GM19395 (cell line): ENCODE data around the gene KDM4C.

Experiments
- ATAC-seq: cut with Tn5 transposase; IDR thresholded peaks from one replicate; pipeline ENCODE4 v1.9.1; 2021; ENCODE audit warnings: mild to moderate bottlenecking, moderate library complexity; ENCODE audit not compliant: unreplicated experiment

Gene KDM4C

DNA sequence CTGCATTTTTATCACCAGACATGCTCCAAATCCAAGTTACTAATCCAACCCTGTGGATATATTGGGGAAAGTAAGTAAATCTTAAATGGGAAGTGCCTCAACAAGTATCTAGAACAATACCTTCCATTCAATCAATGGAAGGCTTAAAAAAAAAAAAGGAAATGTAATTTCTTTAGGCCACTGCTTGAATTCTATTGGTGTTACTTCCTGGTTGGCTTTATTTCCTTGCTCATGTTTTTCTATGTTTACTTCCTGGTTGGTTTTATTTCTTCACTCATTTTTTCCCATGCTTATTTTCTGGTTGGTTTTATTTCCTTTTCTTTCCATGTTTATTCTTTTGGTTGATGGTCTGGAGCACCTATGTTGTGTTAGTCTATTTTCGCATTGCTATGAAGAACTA lies 363.9 kb downstream of the KDM4C start:
- ATAC-seq = no peak

DNA sequence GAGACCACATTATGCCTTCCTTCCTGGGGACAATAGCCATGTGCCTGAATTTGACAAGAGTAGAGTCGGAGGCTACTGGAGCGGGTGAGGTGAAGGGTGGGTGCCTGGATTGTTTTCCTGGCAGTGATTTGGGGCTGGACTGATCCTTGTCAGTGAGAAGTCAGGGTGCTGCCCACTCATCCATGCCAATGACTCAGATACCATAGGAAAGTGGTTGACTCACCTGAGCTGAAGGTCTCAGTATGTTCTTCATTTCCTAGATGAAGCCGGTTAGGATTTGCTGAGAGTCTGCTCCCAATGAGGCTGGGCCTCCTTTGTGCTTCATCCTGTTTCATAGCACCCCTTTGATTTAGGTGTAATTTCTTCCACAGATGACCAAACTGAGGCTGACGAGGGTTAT lies 366.0 kb downstream of the KDM4C start:
- ATAC-seq = no peak

DNA sequence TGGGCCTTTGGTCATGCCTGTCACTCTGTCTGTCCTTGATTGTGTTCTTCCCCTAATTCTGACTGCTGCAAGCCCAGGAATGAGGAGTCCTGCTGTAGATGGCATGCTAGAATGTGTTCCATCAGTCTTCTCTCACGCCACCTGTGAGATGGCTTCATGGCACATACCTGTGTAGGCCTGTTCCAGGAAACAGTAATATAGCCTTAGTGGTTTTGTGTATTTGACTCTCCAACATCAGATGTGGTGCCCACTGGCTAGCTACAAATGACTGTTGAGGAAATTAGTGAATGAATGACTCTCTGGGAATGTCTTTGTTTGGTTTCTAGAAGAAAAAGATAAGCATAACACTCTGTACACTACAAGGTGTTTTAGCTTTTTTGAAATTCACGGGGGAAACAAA lies 367.5 kb downstream of the KDM4C start:
- ATAC-seq = no peak

DNA sequence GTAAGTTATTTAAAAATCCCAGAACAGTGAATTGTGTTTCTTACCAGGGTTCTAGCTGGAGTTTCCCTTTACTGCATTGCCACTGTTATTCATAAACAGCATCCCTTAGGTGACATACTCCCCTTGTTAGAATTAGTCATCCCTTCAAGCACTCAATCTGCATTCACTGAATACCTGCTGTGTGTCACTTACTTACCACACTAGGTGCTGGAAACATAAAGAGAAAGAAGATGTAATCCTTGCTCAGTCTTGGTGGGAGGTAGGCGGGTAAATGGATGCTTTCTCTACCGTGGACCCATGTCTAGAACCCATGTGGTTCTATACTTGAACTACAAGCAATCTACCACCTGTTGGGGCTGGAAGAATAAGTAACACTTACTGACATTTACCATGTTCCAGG lies 371.6 kb downstream of the KDM4C start:
- ATAC-seq = no peak

DNA sequence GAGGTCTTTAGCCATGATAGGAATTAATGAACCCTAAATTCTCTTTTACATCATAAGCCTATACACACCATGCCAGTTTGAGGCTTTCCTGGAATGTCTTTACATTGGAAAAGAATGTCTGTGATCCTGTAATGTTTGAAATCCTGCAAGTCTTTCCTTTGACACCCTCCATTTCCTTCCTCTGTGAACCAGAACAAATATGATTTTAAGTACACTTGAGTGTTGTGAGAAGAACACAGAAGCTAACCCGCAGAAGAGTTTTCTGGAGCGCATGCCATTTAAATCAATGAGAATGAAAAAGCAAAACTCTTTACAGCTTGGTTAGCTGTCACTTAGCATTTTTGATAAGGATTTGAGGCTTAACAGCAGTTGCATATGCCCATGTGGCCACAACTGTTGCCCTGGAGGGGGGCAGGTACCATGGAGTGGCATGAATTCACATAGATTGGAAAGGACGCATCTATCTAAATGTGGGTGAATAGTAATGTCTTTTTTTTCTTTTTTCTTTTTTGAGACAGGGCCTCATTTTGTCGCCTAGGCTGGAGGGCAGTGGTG lies 372.6 kb downstream of the KDM4C start:
- ATAC-seq = no peak

DNA sequence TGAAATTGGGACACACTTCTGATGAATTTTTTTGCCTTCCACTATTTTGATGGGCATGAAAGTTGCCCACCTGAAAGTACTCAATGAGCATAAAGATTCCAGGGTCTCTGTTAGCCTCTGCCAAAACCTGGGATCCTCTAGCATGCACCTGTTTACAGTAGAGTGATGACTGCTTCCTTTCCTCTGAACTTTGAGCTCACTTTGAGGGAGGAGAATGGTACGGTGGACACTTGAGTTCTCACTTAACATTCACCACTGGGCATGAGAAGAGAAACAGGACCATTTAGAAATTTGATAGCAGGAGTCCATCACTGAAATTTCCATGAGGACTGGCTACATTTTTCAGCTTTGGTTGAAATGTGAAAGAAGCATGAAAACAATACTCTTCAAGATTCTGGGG lies 374.8 kb downstream of the KDM4C start:
- no peak for ATAC-seq

DNA sequence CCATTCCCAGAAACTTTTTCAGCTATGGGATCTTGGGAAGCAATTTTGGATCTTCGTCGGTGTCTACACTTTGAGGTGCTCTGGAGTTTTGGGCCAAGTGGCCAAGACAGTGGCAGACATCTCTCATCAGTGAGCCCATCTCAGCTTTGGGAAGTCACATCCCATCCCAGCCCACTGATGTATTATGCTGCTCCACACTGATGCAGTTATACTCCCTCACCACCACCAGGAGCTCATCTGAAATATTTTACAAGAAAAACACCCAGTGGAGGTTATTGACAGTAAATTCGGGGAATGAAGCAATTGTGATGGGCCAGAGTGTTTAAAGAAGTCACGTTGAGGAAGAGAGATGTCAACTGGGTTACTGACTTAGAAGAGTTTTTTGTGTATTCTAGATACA lies 378.0 kb downstream of the KDM4C start:
- ATAC-seq = no peak

DNA sequence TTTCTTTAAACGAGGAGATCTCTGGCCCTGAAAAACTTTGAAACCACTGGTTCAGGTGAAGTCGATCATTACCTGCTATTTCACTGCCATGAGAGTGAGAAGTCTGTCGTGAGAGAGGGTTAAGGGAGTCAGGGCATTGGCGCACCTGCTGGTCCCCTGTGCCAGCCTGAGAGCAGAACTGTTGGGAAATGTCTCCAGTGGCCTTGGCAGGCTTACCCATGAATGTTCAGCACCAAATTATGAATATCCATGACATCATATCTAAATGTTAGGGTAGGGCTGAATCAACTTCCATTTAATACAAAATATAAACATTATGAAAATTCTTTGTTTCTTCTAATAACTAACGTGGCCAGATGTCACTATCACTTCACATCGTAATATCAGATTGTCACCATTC lies 379.3 kb downstream of the KDM4C start:
- ATAC-seq = no peak

DNA sequence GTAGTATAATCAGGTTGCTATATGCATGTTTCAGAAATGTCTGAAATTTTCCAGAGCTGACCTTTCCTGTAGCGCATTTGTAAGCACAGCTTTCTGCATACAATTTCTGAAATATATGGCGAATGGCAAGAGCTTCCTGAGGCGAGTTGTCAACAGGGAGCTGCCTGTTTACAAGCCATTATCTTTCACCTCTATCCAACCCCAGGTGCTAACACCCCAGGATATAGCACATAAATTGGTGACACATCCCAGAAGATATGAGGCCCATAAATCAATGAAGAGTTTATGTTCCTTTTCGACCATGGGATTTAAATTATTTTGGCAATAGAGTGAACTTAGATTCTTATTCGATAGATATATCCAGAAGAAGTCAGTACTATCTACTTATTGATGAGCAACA lies 379.8 kb downstream of the KDM4C start:
- no peak for ATAC-seq

DNA sequence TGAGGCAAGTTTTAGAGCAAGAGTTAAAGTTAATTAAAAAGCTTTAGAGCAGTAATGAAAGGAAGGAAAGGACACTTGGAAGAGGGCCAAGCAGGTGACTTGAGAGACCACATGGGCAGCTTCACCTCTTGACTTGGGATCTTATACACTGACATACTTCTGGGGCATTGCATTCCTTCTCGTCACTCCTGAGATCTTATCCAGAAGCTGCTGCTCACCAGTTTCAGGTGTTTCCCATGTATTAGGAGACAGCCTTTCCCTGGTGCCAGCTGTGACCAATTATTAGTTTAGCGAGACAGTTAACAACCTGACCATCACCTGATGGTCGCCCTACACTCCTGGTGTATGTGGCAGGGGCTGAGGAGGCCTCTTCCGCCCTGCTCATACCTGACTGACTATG lies 382.1 kb downstream of the KDM4C start:
- no peak for ATAC-seq

DNA sequence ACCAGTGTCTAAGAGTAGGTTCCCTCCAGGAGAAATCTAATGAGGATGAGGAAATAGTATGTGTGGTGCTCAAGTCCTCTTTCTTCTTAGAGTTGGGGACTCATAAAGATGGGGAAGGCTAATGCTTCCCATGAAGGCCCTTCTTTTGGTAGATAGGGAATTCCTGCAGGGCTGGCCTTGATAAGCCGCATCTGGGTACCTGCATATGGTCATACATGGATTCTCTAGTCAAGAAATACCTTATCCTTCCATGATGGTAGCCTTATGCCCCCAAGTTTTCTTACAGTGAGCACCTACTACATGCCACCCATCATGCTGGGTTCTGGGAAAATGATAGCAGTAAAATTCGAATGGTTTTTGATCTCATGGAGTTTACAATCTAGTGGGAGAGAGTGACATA lies 382.6 kb downstream of the KDM4C start:
- no peak for ATAC-seq

DNA sequence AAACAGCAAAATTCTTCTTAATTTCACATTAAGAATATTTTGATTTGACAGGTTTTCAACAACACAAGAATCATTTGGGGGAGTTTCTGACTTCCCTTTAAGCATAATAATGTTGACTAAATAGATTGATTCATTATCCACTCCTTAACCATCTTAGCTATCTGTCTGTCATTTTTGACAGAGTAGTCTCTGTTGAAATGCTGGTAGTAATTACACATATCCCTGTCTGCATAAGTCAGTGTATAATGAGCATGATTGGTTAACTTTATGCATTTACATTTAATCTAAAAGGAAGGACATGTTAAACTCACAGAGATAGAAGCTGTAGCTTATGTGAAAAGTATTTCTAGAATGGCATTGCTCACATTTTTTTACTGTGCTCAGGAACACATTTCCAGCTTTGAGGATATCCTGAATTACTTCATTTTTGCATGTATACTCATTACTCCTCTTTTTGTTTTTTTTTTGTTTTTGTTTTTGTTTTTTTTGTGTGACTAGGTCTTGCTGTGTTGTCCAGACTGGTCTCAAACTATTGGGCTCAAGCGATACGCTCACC lies 385.9 kb downstream of the KDM4C start:
- no peak for ATAC-seq

DNA sequence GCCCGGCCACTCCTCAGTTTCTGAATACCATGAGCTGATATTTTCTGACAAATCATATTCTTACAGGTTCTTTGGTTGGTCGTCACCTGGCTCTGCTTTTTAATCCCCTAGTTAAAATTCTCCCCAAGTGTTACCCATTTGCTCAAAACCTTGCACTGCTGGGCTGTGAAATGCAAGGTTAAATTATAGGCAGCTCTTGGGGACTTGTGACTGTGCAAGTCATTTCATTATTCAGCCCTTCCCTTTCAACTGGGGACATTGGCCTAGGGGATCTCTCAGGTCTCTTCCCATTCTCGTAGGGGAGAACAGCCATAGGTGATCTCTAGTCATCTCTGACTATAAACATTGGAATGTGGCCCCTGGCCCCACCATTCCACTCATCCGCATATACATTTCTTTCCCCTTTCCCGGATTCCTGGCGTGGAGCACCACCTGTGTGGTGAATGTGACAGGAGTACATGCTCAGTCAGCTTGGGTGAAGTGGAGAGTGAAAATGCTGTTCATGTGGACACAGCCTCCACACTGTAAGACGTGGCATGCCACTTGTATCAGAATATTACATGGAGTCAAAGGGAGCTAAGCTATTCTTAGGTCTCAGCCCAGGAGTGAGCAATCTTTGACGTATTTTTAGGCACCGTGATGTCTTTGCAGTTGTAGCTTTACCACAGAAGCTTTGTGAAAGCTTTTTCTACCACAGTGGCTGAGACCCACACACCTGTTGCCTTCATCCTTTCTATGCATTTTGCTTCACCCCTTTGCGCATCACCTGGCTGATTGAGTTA lies 386.7 kb downstream of the KDM4C start:
- no peak for ATAC-seq

DNA sequence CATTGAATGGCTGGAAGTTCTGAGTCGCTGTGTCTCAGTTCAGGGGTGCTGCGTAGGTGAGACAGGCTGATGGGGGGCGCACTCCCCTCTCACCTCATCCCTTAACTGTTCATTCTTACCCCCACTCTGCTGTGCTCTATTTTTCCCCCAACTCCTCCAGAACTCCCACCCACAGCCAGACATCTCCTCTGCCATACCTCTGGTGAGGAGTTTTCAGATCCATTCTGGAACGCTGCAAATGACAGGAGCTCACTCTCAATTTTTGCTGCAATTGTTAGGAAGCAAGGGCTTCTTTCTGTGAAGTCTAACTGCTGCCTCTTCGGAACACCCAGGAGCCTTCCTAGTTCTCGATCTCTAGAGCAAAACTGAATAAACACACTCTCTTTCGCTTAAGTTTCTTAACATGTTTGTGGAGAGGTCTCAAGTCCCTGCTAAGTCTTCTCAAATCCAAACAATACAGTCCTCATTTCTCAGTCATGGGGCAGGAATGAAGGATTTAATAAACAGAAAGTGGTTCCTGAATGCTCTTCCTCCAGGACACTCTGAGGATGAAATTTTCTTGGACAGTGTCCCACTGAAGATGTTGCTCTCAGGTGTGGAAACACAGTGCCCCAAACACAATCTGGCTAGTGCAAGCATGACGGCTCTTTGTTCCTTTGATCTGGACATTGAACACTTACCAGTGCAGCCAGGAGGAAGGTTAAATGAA lies 387.7 kb downstream of the KDM4C start:
- no peak for ATAC-seq

DNA sequence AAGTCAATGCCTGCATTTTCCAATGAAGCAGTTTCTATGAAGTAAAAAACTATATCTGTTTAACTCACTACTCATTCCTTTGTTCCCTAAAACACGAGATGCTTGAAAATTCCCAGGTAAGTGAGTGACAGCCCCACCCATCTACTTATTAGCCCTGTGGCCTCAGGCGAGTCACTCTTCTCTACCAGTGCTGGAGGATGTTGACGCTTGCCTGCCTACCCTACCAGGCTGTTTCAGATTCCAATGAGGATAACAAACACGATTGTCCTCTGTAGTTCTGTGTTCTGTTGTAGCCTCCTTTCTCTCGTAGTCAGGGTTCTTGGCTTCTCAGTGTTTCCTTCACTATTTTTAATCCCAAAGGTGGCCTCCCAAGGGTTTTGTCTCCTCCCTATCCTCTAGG lies 388.8 kb downstream of the KDM4C start:
- no peak for ATAC-seq

DNA sequence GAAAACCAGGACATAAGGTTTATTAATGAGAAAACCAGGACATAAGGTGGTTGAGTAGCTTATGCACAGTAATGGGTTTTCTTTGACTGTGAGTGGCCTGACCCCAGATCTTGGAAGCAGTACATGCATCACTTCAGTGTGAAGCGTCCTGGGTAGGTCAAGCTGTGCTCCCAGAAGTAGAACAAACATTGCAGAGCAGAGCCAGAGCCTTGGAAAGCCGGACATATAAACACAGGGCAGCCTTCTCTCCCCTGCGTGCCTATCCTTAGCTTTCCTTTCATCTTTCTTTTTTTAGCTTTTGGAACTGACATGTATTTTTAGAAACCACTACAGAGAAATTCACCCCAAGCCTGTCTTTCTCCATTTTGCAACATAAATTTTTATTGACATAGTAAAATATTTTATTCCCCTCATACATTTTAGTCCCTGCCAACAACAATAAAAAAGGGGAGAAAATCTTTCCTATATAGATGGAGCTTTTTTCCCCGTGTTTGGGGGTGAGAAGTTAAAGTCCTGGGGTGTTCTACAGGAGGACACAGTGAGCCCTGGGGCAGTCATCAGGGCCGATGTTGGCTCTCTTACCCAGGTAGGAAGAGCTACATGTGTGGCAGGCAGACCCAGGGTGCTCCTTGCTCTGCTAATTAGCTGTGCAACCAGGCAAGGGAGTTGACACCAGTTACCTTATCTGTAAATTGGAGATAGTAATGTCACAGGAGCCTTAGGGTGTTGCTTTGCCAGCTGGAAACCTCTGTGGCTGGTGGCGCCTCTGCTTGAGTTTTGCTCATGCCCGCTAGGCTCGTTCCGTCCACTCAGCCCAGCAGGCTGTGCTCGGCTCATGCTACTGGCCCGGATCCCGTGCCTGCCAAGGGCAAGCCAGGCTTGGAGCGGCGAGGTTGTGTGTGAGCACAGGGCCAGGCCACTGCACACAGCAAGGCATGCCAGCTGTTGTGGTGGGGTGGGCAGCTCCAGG lies 389.6 kb downstream of the KDM4C start:
- no peak for ATAC-seq

DNA sequence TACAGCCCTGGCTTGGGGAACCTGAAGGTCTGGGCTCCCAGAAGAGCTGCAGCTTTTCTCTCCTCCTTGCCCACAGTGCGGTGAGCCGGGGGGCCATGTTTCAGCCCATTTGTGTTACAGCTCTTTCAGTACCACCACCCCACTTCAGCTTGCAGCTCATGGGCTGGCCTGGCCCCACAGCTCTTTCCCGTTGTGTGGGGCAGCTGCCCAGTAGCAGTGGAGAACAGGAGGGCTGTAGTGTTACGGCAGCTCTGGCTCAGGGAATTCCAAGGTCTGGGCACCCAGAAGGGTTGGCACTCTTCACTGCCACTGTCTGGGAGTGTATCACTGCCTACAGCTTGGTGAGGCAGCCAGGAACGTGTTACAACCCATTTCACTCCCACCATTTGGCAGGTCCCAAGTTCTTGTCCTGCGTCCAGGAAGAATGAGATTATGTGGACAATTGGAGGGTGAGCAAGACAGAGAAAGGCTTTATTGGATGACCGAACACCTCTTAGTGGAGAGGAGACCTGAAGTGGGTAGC lies 390.5 kb downstream of the KDM4C start:
- ATAC-seq = no peak

DNA sequence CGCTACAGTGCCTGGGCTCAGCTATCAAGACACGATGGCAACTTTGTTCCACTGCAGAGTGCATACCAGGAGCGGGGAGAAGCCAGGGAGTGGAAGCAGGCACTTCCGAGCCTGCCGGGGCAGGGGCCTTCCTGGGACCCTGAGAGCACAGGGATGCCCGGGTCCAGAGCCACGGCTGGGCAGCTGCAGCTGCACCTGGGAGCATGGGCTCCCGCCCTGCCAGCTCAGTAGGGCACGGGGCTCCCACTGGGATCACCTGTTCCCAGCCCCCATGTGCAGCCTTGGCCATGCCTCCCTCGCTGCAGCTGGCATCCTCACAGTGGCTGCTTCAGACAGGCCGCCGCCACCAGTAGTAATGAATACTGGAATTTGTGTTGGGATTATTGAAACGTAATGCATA lies 391.5 kb downstream of the KDM4C start:
- no peak for ATAC-seq

DNA sequence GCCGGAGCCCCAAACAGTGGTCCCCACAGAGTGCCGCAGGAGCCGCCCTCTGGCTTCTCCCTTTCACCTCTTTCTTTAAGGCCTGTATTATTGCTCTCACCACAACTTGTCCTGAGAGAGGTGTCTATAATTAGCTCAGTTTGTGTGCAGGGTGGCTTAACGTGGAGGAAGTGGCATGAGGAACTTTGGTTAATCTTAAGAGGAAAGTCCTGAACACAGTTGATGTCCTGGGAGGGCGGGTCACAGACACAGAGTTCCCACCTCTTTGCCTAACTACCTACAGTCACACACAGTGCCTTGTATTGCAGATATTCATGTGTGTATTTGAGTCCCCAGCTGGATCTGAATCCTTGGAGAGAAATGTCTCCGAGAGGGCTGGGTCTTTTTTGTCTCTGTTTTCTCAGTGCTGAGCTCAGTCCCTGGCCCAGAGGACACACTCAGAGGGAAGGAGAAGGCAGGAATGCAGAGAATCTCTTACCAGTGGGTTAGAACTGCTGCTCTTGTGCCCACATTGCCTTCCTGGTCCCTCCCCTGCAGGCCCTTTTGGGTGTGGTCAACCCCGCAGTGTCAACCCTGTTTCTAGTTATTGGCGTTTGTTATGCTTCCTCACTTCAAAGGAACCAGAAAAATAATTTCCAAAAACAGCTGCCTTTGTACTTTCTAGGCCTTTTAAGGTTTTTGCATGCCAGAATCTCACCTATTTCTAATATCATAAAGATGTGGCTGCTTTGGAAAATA lies 392.5 kb downstream of the KDM4C start:
- peak; percentile 54 for ATAC-seq

DNA sequence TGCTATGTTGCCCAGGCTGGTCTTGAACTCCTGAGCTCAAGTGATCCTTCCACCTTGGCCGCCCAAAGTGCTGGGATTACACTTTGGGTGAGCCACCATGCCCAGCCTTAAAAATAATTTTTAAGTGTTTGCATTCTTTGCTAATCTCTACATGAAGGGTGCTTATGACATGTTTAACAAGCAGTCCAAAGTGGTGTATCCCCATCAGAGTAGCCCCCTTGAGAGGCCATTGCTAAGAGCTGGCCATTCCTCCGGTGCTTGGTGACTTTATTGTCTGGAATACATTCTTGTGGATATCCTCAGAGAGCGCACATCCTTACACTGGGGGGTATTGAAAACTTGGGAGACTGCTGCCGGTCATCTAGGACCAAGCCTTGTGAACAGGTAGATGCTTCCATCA lies 395.4 kb downstream of the KDM4C start:
- ATAC-seq = no peak
